ENCODE results near the gene SYMPK.

SYMPK gene

GRCh38 chr19:45781214-45782161 is 81.5 kb downstream of the SYMPK start:
- DNase-seq (ENCODE audit: low read depth) = no peak

GRCh38 chr19:45780448-45781213 is 82.3 kb downstream of the SYMPK start:
- DNase-seq (ENCODE audit: low read depth) = no peak

GRCh38 chr19:45780146-45780447 is 82.8 kb downstream of the SYMPK start:
- no peak for DNase-seq (ENCODE audit: low read depth)

GRCh38 chr19:45779231-45780145 is 83.5 kb downstream of the SYMPK start:
- DNase-seq (ENCODE audit: low read depth) = peak; percentile 64

GRCh38 chr19:45778010-45778661 is 84.8 kb downstream of the SYMPK start:
- DNase-seq (ENCODE audit: low read depth) = no peak

GRCh38 chr19:45777395-45777961 is 85.5 kb downstream of the SYMPK start:
- no peak for DNase-seq (ENCODE audit: low read depth)

GRCh38 chr19:45774765-45775164 is 88.2 kb downstream of the SYMPK start:
- DNase-seq (ENCODE audit: low read depth) = no peak

GRCh38 chr19:45773384-45773783 is 89.6 kb downstream of the SYMPK start:
- no peak for DNase-seq (ENCODE audit: low read depth)

- no peak for DNase-seq (ENCODE audit: low read depth)
Measured at GRCh38 chr19:45772912-45773311, 90.0 kb downstream of the SYMPK start.

GRCh38 chr19:45772130-45772840 is 90.7 kb downstream of the SYMPK start:
- no peak for DNase-seq (ENCODE audit: low read depth)

GRCh38 chr19:45771311-45771933 is 91.5 kb downstream of the SYMPK start:
- no peak for DNase-seq (ENCODE audit: low read depth)

- DNase-seq (ENCODE audit: low read depth) = peak; percentile 82
Measured at GRCh38 chr19:45770192-45771101, 92.5 kb downstream of the SYMPK start.

- no peak for DNase-seq (ENCODE audit: low read depth)
Measured at GRCh38 chr19:45769821-45770191, 93.1 kb downstream of the SYMPK start.

GRCh38 chr19:45768984-45769782 is 93.8 kb downstream of the SYMPK start, which contains the start of gene SIX5:
Gene SIX5 (minus strand): TSS chr19:45769252. CDS start chr19:45768844, 408 bp downstream.
- DNase-seq (ENCODE audit: low read depth) = peak; percentile 78

GRCh38 chr19:45768655-45768983 is 94.3 kb downstream of the SYMPK start:
- no peak for DNase-seq (ENCODE audit: low read depth)

GRCh38 chr19:45767881-45768654 is 94.9 kb downstream of the SYMPK start:
- no peak for DNase-seq (ENCODE audit: low read depth)

GRCh38 chr19:45767410-45767880 is 95.5 kb downstream of the SYMPK start:
- DNase-seq (ENCODE audit: low read depth) = no peak
